Tibial nerve (tissue), 4 donors: ENCODE measurements around the gene PRB2. TPM values are rescaled to one million over a fixed set of nuclear protein-coding genes. Genes with fewer than 3 reads are reported as not detected.
"Not testable (repeated sequence)": the region's sequence is repeated elsewhere in the genome, so short reads cannot be mapped to it uniquely, and the experiment has no call there.

Source experiments
- DNase-seq, 2 donors: peaks; one replicate each; pipeline ENCODE4 v3.0.0-alpha.2; 2019; ENCODE audit warnings: low spot score in 2 of 2
- H3K27ac ChIP-seq, 4 donors: fragments of 200-600 bp; sonication (generic) in 3 of 4; one replicate each; pipeline ENCODE4 v1.5.1; 2017 to 2019; ENCODE audit warnings: mild to moderate bottlenecking in 1 of 4
- H3K27me3 ChIP-seq, 2 donors: fragments of 200-600 bp; sonication (generic) in 1 of 2; one replicate each; pipeline versions ENCODE4 v1.5.1 to v1.6.0; 2017 to 2019
- H3K36me3 ChIP-seq, 3 donors: fragments of 200-600 bp; sonication (generic); one replicate each; pipeline ENCODE4 v1.5.1; 2018 to 2019
- H3K4me1 ChIP-seq, 4 donors: fragments of 200-600 bp; sonication (generic) in 3 of 4; one replicate each; pipeline ENCODE4 v1.5.1; 2017 to 2019
- H3K4me3 ChIP-seq, 4 donors: fragments of 200-600 bp; sonication (generic) in 3 of 4; one replicate each; pipeline ENCODE4 v1.5.1; 2017 to 2019; ENCODE audit warnings: mild to moderate bottlenecking in 1 of 4, moderate library complexity in 1 of 4
- H3K9me3 ChIP-seq, 4 donors: fragments of 200-600 bp; sonication (generic) in 3 of 4; one replicate each; pipeline ENCODE4 v1.5.1; 2017 to 2019
- EP300 ChIP-seq, 2 donors: sonication (generic); formaldehyde crosslinking; IDR thresholded peaks; one replicate each; pipeline ENCODE4 v1.6.1; 2017; ENCODE audit warnings: antibody characterized with exemption in 2 of 2, mild to moderate bottlenecking in 1 of 2
- POLR2A ChIP-seq, 2 donors: fragments of 450-650 bp; IDR thresholded peaks; one replicate each; pipeline ENCODE4 v1.6.1; 2017; ENCODE audit warnings: antibody characterized with exemption in 2 of 2, mild to moderate bottlenecking in 2 of 2, moderate library complexity in 2 of 2
- WGBS, 2 donors: methylation state at CpG; one replicate each; pipeline ENCODE4 v1.1.5; 2018; 5-methylcytosine and 5-hydroxymethylcytosine counted together
- total RNA-seq, 4 donors: library from RNA; depleted of rRNA; stranded (reverse); fragments of >200 nt; gene quantifications; one replicate each; pipeline ENCODE4 v1.1.0, GENCODE V29; 2016
- TF ChIP-seq, protein P1 (sequence below), 5 experiments: fragments of 200-600 bp in 3 of 5; fragments of 450-650 bp in 2 of 5; sonication (generic) in 3 of 5; IDR thresholded peaks; one replicate each; pipeline ENCODE4 v1.5.1; 2016 to 2019; ENCODE audit warnings: antibody characterized with exemption in 5 of 5, mild to moderate bottlenecking in 3 of 5, moderate library complexity in 2 of 5

PRB2 gene
- total RNA-seq, result not detected

- H3K9me3 ChIP-seq, DNase-seq, H3K4me3 ChIP-seq, H3K36me3 ChIP-seq, H3K4me1 ChIP-seq, H3K27me3 ChIP-seq, H3K27ac ChIP-seq: not testable (repeated sequence)
- 33% methylated on average over 1 of the region's 1 CpG; no CpG with 5 or more reads in 1 of the 2 donors for WGBS, 2 donors
Measured at GRCh38 chr12:11395467-11395866, at the start of gene PRB2. TSS of gene PRB2 (minus strand) at chr12:11395567. CDS start at chr12:11395529, 38 bp downstream.

DNA sequence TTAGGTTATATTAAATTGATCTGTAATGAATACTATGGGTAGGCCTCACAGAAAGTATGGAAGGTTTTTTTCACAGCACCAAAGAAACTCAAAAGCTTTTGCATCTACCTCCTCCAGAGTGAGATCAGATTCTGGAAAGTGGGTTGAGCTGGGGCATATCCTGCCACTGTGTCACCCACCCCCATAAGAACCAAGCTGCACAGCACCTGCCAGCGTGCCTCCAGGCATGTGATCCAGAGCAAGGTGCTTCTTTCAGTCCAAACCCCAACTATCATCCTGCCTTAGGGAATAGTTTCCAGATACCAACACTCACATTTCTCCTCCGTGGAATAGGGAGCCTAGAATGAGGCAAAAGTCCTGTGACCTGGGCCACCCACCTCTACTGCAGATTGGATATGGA lies 42.6 kb upstream of the PRB2 start:
- no peaks in the 10 kb centered on the region for H3K4me1 ChIP-seq
- TF ChIP-seq POLR2A (IDR thresholded peaks at IDR 0.05) (no peak), EP300 (IDR thresholded peaks at IDR 0.05) (no peak)
- TF ChIP-seq, protein P1, sequence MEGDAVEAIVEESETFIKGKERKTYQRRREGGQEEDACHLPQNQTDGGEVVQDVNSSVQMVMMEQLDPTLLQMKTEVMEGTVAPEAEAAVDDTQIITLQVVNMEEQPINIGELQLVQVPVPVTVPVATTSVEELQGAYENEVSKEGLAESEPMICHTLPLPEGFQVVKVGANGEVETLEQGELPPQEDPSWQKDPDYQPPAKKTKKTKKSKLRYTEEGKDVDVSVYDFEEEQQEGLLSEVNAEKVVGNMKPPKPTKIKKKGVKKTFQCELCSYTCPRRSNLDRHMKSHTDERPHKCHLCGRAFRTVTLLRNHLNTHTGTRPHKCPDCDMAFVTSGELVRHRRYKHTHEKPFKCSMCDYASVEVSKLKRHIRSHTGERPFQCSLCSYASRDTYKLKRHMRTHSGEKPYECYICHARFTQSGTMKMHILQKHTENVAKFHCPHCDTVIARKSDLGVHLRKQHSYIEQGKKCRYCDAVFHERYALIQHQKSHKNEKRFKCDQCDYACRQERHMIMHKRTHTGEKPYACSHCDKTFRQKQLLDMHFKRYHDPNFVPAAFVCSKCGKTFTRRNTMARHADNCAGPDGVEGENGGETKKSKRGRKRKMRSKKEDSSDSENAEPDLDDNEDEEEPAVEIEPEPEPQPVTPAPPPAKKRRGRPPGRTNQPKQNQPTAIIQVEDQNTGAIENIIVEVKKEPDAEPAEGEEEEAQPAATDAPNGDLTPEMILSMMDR (IDR thresholded peaks at IDR 0.05), result no peak
- no peak overlapping the region for H3K4me3 ChIP-seq
- no peak for DNase-seq
- H3K9me3 ChIP-seq, result peaks cover 0 to 5% (median 0%) of the 10 kb centered on the region in 4 donors
- H3K27me3 ChIP-seq, result no peaks in the 10 kb centered on the region
- WGBS, 2 donors, result 83 to 84% methylated on average over 2 of the region's 2 CpGs
- no peaks in the 10 kb centered on the region for H3K36me3 ChIP-seq
- H3K27ac ChIP-seq, result no peak overlapping the region

GRCh38 chr12:11433664-11434063 lies 38.3 kb upstream of the PRB2 start:
- H3K27ac ChIP-seq, result no peak overlapping the region
- no peaks in the 10 kb centered on the region for H3K36me3 ChIP-seq
- no peaks in the 10 kb centered on the region for H3K4me1 ChIP-seq
- H3K4me3 ChIP-seq, result no peak overlapping the region
- TF ChIP-seq POLR2A (IDR thresholded peaks at IDR 0.05) (no peak), EP300 (IDR thresholded peaks at IDR 0.05) (no peak)
- TF ChIP-seq, protein P1 (IDR thresholded peaks at IDR 0.05), result no peak
- DNase-seq, result no peak
- H3K27me3 ChIP-seq, result no peaks in the 10 kb centered on the region
- H3K9me3 ChIP-seq, result peaks cover 0 to 5% (median 0%) of the 10 kb centered on the region in 4 donors
- WGBS, 2 donors, result 63 to 66% methylated on average over 4 of the region's 4 CpGs

- no peak for TF ChIP-seq POLR2A (IDR thresholded peaks at IDR 0.05)
- TF ChIP-seq EP300 (IDR thresholded peaks at IDR 0.05), result no peak
- TF ChIP-seq, protein P1 (IDR thresholded peaks at IDR 0.05), result no peak
- Histone ChIP-seq H3K36me3 (no peaks in the 10 kb centered on the region), H3K4me1 (no peaks in the 10 kb centered on the region), H3K27me3 (no peaks in the 10 kb centered on the region), H3K4me3 (no peak overlapping the region), H3K9me3 (no peaks in the 10 kb centered on the region), H3K27ac (no peak overlapping the region)
- DNase-seq, result no peak
- 82 to 85% methylated on average over 4 of the region's 4 CpGs for WGBS, 2 donors
Measured at GRCh38 chr12:11431486-11431885, 36.1 kb upstream of the PRB2 start.

- no peak for DNase-seq
- H3K36me3 ChIP-seq, result no peaks in the 10 kb centered on the region
- TF ChIP-seq, protein P1 (IDR thresholded peaks at IDR 0.05), result no peak
- TF ChIP-seq EP300 (IDR thresholded peaks at IDR 0.05) (no peak), POLR2A (IDR thresholded peaks at IDR 0.05) (no peak)
- H3K4me1 ChIP-seq, result no peaks in the 10 kb centered on the region
- peaks cover 0 to 14% (median 0%) of the 10 kb centered on the region in 4 donors for H3K9me3 ChIP-seq
- H3K27me3 ChIP-seq, result no peaks in the 10 kb centered on the region
- no peak overlapping the region for H3K4me3 ChIP-seq
- H3K27ac ChIP-seq, result no peak overlapping the region
- WGBS, 2 donors, result 88 to 93% methylated on average over 1 of the region's 1 CpG
Measured at GRCh38 chr12:11427341-11427740, 32.0 kb upstream of the PRB2 start.

DNA sequence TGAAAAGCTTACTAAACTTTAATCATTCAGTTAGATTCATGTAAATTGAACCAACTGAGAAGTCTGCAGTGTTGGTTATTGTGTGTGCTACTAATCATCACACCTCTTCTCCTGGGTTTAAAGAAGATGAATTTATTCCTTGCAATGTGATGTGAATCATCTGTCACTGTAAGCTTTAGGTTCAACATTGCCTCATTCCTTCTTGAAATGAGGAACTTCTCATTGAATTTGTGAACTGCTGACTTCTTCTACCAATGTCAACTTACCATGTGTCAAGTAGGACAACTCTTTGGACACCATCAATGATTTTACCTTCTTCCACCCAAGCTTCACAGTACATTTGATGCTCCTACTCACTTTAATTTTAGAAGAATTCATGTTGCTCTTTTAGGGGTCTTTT lies 17.4 kb upstream of the PRB2 start:
- TF ChIP-seq POLR2A (IDR thresholded peaks at IDR 0.05) (no peak), EP300 (IDR thresholded peaks at IDR 0.05) (no peak)
- TF ChIP-seq, protein P1 (IDR thresholded peaks at IDR 0.05), result no peak
- Histone ChIP-seq H3K27me3 (no peaks in the 10 kb centered on the region), H3K4me1 (no peaks in the 10 kb centered on the region), H3K4me3 (no peak overlapping the region), H3K27ac (no peak overlapping the region), H3K9me3 (peaks cover 0 to 29% (median 0%) of the 10 kb centered on the region in 4 donors), H3K36me3 (no peaks in the 10 kb centered on the region)
- no peak for DNase-seq
